Fibroblast of skin of right quadriceps (primary cell): ENCODE results near the gene INPP4A.

Experiments used
- DNase-seq: peaks from one replicate; pipeline ENCODE4 v3.0.0-alpha.2; 2013

INPP4A gene

GRCh38 chr2:98478088-98478551, 33.5 kb downstream of the INPP4A start:
- DNase-seq: no peak

GRCh38 chr2:98478907-98479306, 34.2 kb downstream of the INPP4A start:
- no peak for DNase-seq

GRCh38 chr2:98479371-98479770, 34.7 kb downstream of the INPP4A start:
- no peak for DNase-seq

GRCh38 chr2:98479959-98480524, 35.4 kb downstream of the INPP4A start:
- peak; percentile 68 for DNase-seq

- no peak for DNase-seq
Observed at GRCh38 chr2:98480598-98480997, 35.9 kb downstream of the INPP4A start.

GRCh38 chr2:98482362-98482761, 37.7 kb downstream of the INPP4A start:
- no peak for DNase-seq

GRCh38 chr2:98483257-98483861, 38.7 kb downstream of the INPP4A start:
- DNase-seq: no peak

- no peak for DNase-seq
Observed at GRCh38 chr2:98484121-98484557, 39.5 kb downstream of the INPP4A start.

- DNase-seq: no peak
Observed at GRCh38 chr2:98484652-98485452, 40.2 kb downstream of the INPP4A start.

- DNase-seq: no peak
Observed at GRCh38 chr2:98485453-98485755, 40.7 kb downstream of the INPP4A start.

GRCh38 chr2:98486374-98486981, 41.8 kb downstream of the INPP4A start:
- no peak for DNase-seq

GRCh38 chr2:98487101-98487805, 42.6 kb downstream of the INPP4A start:
- no peak for DNase-seq

GRCh38 chr2:98487806-98488189, 43.1 kb downstream of the INPP4A start:
- no peak for DNase-seq

- DNase-seq: no peak
Observed at GRCh38 chr2:98488252-98488651, 43.6 kb downstream of the INPP4A start.

GRCh38 chr2:98489486-98489885, 44.8 kb downstream of the INPP4A start:
- no peak for DNase-seq

GRCh38 chr2:98489971-98490962, 45.6 kb downstream of the INPP4A start:
- DNase-seq: no peak

GRCh38 chr2:98492441-98492840, 47.8 kb downstream of the INPP4A start:
- no peak for DNase-seq

- DNase-seq: no peak
Observed at GRCh38 chr2:98494699-98495098, 50.0 kb downstream of the INPP4A start.

GRCh38 chr2:98496750-98497493, 52.3 kb downstream of the INPP4A start:
- no peak for DNase-seq

- no peak for DNase-seq
Observed at GRCh38 chr2:98498703-98499440, 54.2 kb downstream of the INPP4A start.
